ENCODE results near the gene TCF25.

Gene TCF25

GRCh38 chr16:89960966-89961365, 87.6 kb downstream of the TCF25 start:
- H3K27ac ChIP-seq, result no peak overlapping the region
- DNase-seq (ENCODE audit: low read depth, low spot score), result no peak
